Stimulated activated CD4-positive, alpha-beta T cell treated with anti-CD3 and anti-CD28 coated beads, Interleukin-1b, Interleukin-23, amount 100 ng/mL, for 24 hours (primary cell): ENCODE data around the gene ABCC1.
"Not testable (repeated sequence)": the region's sequence is repeated elsewhere in the genome, so short reads cannot be mapped to it uniquely, and the experiment has no call there.

Experiments
- DNase-seq, 4 experiments: peaks; one replicate each; pipeline ENCODE4 v3.0.0-alpha.2; 2020; ENCODE audit warnings: low read depth in 4 of 4, low spot score in 1 of 4

The ABCC1 gene

DNA sequence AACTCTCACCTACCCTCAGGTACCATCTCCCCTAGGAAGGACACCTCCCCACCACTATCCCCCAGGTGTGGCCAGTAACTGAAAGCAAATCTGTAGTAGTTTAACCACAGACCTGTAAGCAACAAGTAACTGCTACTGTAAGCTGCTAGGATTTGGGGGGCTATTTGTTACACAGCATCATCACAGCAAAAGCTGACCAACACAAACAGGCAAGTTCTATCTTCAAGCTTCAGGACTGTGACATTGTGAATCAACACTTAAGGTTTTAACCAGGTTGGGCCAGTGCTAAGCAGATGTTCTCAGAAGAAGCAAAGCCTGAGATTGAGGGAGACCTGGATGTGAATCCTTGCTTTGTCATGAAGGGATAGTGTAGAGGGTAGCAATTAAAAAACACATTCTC lies 226.9 kb downstream of the ABCC1 start:
- DNase-seq = no peak

DNA sequence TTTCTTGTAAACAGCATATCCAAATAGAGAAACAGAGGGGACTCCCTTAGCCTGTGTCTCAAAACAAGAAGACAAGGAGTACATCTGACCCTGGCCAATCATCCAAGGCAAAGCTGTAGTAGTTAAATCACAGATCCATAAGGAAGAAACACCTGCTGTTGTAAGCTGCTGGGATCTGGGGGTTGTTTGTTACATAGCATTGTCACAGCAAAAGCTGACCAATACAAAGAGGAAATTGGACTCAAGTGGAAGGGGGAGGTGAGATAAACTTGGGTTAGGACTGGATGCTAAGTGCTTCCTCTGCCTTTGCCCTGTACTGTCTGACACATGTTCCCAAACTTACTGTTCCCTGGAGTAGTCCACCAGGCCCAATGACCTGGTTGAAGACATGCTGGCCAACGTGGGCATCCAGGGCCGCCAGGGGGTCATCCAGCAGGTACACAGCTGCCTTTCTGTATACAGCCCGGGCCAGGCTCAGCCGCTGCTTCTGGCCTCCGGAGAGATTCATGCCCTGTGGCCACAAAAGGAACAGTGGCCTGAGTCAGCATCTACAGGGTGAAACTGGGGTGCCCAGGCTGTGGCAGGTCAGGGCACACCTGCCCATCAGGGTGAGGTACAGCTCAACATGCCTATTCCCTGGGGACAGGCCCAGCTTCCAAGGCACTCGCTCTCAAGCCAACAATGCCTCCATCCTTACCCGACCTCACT lies 229.2 kb downstream of the ABCC1 start:
- DNase-seq = no peak

DNA sequence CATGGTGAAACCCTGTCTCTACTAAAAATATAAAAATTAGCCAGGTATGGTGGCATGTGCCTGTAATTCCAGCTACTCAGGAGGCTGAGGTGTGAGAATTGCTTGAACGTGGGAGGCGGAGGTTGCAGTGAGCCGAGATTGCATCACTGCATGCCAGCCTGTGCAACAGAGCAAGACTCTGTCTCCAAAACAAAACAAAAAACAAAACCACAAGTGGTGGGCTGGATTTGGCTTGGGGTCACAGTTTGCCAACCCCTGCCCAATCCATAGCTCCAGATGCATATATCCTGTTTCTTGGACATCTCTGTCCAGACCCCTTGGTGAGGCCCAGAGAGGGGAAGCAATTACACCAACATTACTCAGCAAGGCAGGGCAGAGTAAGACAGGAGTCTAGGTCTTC lies 232.3 kb downstream of the ABCC1 start:
- DNase-seq = not testable (repeated sequence)

DNA sequence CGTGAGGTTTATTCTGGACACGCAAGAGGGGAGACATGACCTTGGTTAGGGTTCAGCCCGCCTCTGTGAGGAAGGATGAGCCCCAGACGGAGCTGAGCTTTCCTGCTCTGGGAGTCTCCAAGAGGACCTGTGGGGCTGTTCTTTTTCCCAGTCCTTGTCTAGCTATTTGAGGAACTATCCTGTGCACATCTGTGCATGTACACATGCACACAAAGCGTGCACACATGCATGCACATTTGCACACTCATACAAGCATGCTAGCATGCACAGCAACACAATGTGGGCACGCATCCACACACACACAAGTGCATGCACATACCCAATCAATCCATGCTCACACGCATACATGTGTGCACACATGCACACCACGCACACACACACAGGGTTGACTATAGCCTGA lies 233.5 kb downstream of the ABCC1 start:
- DNase-seq = no peak

DNA sequence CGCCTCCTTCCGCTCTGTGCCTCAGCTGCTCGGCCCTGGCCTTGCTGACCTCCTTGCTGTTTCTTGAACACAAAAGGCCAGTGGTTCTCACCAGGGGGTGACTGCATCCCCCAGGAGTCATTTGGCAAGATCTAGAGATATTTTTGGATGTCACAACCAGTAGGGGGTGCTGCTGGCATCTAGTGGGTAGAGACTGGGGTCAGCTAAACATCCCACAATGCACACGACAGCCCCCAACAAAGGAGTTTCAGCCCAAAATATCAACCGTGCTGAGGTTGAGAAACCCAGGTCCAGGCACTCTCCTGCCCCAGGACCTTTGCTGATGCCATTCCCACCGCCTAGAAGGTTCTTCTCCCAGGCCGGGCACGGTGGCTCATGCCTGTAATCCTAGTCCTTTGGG lies 234.1 kb downstream of the ABCC1 start:
- no peak for DNase-seq

DNA sequence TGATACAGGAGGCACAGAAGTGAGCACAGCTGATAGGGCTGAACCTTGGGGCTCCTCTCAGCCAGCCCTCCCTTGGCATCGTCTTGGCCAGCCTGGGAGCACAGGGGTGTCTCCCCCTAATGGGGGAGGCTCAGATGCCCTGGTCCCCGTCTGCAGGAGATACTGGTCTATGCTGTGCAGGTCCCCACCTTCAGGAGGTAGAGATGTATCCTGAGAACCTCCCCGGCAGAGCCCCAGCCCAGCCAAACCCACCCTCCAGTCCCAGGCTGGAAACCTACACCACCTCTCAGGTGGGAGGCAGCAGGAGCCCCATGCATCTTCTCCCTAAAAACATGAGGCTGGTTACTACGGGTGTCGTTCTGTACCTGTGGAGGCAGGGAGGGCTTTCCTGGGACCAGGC lies 235.2 kb downstream of the ABCC1 start:
- no peak for DNase-seq

DNA sequence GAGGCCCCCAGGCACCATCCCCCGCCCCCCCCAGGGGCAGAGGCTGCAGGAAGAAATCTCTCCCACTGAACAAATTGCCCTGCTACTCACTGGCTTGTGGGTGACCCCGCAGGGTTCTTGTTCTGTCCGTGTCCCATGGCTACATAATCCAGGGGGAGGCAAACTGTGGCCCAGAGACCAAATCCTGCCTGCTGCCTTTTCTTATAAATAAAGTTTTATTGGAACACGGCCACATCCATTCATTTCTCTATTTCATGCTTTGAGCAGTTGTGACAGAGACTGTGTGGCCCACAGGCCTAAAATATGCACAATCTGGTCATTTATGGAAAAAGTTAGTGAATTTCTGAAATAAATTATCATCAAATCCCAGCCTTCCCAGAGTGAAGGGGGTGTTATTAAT lies 235.7 kb downstream of the ABCC1 start:
- DNase-seq = no peak

DNA sequence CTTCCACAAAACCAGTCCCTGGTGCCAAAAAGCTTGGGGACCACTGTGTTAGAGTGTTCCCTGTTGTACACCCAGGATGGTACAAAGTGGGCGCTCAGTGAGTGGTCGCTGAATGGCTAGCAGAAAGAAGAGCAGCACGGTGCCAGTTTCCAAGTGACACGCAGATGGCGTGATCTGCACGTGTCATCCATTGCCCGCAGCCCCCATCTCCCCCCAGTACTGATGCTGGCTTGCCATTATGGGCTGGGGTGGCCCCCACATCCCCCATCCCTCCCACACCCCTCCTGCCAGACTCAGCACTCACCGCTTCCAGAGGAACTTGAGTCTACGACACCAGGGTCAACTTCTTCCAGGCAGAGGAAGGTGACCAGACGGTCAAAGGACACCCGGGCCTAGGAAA lies 237.4 kb downstream of the ABCC1 start:
- DNase-seq = no peak

DNA sequence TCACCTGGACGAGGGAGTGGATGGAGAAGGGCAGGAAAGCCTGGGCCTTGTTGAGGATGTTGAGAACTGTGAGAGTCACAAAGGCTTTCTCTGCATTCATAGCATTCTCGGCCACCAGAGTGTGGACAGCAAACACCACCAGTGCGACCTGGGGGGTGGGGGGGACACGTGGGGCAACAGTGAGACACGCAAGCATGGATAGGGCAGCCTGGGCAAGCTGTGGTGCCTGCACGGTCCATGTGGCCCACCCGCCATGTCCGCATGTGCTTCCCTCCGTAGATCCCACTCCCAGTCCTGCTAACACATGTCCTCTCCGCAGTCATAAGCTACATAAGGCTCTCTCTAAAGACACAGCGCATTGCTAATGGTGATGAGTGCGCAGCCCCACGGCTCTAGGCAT lies 239.4 kb downstream of the ABCC1 start:
- no peak for DNase-seq

DNA sequence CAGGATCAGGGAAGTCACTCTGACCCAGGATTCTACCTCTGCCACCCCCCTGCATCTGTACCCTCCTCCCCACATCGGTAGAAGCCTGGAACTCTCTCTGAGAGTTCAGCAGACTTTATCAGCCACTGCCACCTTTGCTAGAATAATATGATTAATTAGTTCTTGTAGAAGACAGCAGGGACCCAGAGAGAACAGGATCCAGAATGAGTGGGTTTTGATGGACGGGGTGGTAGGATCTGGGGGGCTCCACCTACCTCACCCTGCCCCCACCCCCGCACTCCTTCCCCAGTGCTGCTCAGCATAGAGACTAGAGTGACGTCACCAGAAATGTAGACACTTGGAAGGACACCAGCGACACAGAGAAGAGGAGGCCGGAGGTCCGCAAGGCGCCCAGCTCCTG lies 240.4 kb downstream of the ABCC1 start:
- no peak for DNase-seq

DNA sequence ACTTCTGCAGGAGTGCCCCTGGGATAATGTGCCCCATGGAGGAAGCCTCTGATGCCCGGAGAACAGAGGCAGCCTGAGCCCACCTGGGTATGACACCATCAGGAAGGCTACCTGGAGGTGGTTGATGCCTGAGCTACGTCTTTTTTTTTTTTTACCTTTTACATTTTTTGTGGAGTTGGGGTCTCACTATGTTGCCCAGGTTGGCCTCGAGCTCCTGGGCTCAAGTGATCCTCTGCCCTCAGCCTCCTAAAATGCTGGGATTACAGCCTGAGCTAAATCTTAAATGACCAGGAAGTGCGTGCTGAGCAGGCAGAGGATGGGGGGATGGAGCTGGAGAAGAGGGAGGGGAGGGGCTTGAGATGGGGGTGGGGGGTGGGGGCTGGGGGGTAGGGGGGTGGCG lies 241.1 kb downstream of the ABCC1 start:
- no peak for DNase-seq

DNA sequence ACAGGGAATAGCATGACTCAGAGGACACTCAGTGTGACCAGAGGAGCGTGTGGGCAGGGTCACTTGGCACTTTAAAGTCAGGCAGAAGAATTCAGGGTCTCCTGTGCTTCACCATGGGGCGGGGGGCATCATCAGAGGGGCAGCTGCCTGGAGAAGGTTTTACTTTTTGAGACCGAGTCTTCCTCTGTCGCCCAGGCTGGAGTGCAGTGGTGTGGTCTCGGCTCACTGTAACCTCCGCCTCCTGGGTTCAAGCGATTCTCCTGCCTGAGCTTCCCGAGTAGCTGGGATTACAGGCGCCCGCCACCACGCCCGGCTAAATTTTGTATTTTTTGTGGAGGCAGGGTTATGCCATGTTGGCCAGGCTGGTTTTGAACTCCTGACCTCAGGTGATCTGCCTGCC lies 241.6 kb downstream of the ABCC1 start:
- not testable (repeated sequence) for DNase-seq

DNA sequence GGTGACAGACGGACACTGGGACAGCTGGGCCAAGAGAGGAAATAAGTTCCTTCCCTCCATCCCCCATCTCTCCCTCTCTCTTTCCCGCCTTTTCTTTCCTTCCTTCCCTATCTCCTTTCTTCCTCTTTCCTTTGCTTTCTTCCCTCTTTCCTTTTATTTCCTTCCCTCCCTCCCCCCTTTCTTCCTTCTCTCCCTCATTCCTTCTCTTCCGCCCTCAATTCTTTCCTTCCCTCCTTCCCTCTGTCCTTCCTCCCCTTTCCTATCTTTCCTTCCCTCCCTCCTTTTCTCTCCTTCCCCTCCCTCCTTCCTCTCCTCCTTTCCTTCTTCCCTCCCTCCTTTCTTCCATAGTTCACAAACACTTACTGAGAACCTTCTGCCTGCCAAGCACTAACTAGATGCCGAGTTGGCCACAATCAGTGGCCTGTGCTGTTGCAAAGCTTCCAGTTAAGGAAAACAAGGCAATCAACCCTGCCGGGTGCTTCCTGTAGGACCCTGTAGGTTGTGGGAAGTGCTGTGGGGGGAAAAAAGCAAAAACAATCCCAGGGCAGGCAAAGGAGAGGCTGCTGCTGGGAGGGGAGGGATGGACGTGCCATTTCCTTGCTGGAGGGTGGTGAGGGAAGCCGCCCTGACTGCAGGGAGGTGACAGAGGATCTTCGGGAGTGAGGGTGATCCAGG lies 242.2 kb downstream of the ABCC1 start:
- no peak for DNase-seq
